GM18858 (cell line): Measurements from ENCODE around the gene PTX4.
A peak's percentile ranks its signal among the peaks of the same experiment; 100 is the strongest.
"Not testable (repeated sequence)": the region's sequence is repeated elsewhere in the genome, so short reads cannot be mapped to it uniquely, and the experiment has no call there.

Source experiments
- ATAC-seq: cut with Tn5 transposase; IDR thresholded peaks from one replicate; pipeline ENCODE4 v1.9.1; 2021; ENCODE audit not compliant: unreplicated experiment

The PTX4 gene

DNA sequence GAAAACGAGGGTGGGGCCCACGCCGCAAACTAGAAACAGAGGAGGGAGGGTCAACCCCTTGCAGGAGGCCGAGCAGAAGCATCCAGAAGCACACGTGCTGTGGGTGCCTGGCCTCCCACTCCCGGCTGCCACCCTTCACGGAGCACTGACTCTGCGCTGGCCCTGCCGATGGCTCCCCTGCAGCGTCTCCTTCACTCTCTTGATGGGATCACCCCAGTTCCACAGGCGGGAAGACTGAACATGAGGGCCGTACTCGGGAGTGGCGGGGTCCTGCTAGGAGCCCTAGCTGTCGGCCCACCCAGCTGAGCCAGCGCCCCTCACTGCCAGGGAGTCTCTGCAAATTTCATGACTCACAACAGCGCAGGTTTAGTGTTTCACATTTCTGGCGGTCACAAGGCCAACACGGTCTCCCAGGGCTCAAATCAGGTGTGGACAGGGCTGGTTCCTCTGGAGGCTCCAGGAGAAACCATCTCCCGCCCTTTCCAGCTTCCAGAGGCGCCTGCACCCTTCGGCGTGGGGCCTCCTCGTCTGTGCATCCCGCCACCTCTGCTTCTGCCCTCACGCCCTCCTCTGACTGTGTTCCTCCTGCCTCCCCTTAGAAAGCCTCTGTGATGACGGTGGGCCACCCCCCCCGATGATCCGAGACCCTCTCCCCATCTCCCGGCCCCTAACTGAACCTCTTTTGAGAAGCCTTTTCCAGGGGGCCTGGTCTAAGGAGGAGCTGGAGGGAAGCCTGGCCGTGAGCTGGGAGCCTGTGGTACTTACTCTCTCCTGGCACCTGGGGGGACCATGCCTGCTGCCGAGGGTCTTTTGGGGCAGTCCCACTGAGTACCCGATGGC is 2.0 kb downstream of the PTX4 start:
- ATAC-seq = no peak

DNA sequence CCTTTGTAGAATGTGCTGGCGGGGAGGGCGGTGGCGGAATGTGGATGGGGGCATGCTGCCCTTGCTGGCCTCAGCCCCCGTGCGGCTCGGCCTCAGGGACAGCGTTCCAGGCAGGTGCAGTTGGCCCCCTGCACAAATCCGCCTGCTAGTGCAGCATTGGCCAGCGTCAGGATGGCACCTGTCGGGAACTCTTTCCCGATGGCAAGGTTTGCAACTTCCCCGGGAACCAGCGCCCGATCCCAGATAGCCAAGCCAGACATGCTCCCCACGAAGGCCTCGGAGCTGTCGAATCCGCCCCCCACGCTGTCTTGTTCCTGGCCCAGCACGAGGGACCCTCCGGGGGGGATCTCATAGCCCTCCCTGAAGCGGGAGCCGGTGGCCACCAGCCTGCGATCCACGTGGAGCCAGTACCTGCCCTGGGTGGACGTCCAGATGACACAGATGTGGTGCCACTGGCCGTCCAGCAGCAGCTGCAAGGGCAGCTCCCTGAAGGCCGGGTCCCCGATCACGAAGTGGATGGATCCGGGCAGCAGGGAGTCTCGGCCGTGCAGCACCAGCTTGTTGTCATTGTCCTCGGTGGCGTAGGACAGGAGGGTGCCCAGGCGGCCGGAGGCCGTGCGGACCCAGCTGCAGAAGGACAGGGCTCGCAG is 2.8 kb downstream of the PTX4 start:
- no peak for ATAC-seq

DNA sequence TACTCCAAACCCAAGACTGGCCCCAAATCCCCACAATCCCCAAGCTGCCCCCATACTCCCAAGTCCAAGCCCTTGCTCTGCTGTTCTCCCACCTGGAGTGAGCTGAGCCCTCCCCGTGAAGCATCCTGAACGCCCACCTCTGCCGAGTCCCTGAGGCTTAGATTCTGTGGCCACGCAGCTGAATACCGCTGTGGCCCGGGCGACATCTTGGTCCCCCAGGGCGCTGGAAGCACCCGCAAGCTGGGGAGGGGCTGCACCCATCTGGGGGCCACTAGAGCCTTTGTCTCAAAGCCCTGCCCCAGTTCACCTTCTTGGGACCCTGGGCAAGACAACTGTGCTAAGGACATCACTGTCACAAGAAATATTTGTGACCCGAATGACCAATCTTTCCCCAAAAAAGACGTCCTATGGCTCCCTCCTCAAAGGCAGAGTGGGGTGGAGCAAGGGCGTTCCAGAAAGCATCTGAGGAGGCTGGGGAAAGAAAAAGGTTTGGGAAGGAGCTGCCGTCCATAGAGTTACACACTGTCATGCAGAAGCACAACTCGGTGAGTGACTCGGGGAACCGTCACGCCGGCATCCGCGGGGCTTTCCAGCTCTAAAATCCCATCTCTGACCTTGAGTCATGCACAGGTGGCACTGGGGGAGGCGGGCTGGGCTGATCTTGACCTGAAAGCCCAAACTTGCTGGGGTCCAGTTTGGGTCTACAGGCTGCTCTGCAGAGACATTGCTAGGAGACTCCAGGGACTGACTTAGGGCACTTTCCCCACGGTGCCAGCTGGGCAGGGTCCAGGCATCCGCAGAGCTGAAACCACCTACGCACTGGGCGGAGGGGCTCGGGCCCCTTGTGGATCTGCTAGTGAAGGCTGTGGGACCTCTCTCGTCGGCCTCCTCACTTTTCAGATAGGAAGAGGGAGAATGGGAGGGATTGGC is 6.6 kb downstream of the PTX4 start:
- no peak for ATAC-seq

DNA sequence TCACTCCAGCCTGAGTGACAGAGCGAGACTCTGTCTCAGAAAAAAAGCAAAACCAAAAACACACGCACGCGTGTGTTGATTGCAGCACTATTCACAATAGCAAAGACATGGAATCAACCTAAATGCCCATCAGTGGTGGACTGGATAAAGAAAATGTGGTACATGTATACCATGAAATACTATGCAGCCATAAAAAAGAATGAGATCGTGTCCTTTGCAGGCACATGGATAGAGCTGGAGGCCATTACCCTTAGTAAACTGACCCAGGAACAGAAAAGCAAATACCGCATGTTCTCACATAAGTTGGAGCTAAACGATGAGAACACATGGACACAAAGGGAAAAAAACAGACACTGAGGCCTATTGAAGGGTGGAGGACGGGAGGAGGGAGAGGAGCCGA is 9.8 kb downstream of the PTX4 start:
- not testable (repeated sequence) for ATAC-seq

DNA sequence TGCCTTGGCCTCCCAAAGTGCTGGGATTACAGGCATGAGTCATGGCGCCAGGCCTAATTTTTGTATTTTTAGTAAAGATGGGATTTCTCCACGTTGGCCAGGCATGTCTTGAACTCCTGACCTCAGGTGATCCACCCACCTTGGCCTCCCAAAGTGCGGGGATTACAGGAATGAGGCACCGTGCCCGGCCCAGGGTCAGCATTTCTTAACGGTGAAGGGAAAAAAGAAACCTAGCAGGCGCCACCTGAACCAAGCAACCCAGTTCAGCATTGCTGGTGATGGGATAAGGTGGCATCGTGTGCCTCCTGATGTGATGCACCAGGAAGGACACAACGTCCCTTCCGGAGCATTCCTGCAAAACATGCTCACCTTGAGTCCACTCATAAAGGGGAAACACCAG is 11.7 kb downstream of the PTX4 start:
- no peak for ATAC-seq

DNA sequence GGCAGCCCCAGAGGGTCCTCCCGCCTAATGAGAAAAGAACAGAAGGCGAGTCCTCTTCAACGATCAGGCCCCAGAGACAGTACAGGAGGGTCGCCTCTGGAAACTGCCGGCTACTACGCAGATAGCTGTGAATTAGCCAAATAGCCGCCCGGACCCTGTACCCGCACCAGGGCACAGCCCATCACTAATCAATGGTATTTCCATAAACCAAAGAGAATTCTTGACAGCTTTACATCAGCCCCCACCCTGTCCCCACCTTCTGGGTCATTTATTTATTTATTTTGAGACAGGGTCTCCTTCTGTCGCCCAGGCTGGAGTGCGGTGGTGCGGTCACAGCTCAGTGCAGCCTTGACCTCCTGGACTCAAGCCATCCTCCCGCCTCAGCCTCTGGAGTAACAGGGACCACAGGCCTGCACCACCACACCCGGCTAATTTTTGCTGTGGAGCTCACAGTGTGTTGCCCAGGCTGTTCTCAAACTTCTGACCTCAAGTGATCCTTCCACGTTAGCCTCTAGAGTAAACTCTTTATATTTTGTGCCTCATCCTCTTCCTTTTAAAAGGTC is 13.1 kb downstream of the PTX4 start:
- ATAC-seq = no peak

DNA sequence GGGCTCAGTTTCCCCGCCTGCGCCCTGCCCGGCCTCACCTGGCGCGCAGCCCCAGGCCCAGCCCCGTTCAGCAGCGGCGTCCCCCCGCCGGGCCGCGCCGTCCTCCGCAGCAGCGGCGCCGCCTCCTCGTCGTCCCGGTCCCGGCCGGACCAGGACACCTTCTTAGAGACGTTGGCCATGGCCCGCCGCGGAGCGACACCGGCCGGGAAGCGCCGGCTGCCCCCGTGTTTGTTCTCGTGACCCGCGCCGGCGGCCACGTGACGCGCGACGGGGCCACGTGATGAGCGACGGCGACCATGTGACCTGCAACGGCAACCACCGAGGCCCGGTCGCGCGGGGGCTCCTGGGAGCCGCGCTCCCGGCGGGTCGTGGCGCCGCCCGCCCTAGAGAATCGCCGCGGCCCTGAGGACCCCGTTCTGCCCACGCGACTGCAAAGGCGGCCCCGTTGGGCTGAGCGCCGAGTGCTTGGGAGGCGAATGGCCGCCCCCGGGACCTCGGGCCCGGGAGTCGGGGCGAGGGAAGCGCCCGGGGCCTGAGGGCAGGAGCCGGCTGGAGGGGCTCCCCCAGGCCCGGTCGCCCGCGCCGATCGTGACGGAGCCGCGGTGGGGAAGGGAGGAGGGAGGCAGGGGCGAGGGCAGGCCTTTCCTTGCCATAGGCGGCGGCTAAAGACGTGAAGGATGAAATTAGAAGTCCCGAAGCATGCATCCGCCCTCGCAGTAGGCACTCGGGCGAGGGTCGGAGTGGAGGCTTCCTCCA is 13.8 kb downstream of the PTX4 start, which contains the start of gene CLCN7:
Gene CLCN7 (minus strand): TSS at position 233 of the 756 bp plus-strand sequence. CDS start 54 bp downstream, at position 179.
- peak; percentile 72 for ATAC-seq

DNA sequence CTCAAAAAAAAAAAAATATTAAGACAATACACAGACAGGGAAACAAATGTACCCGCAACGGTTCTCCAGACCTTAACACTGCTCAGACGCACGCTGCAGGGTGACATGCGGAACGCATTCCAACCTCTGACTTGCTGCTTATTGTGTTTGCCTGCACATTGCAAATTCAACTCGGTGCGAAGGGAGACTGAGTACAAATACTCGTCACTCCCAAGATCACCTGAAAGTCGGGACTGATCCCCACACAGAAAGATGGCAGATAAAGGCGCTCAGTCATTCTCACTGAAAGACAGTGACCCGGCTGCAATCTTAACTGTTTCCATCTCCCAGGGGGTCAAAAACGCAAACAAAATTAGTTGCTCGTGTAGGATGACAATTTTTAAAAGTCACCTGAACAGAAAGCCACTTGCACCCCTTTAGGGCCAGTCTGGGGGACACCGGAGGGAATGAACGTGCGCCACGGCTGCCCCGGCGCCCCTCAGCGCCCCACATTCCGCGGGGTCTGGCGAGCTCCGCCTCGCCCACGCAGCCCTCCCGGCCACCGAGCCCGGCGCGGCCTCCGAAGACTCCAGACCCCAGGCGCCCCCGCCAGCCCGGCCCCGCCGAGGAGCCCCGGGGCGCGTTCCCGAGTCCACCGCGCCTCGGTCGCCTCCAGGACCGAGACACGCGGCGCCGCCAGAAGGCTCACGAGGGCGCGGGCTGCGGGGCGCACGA is 14.5 kb downstream of the PTX4 start:
- peak; percentile 18 for ATAC-seq

DNA sequence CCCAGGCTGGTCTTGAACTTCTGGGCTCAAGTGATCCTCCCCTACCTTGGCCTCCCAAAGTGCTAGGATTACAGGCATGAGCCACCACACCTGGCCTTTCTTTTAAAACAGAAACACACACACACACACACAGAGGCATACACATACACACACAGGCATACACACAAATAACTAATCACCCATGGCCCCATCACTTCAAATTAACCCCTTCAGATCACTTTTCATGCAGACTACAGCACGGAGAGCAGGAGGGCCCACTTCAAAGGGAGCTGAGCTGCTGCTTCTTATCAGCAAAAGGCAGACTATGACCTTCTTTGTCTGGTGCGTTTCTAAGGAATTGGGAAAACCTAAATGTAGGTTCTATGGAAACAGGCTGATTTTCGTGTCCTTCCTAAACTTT is 15.8 kb downstream of the PTX4 start:
- ATAC-seq = no peak

DNA sequence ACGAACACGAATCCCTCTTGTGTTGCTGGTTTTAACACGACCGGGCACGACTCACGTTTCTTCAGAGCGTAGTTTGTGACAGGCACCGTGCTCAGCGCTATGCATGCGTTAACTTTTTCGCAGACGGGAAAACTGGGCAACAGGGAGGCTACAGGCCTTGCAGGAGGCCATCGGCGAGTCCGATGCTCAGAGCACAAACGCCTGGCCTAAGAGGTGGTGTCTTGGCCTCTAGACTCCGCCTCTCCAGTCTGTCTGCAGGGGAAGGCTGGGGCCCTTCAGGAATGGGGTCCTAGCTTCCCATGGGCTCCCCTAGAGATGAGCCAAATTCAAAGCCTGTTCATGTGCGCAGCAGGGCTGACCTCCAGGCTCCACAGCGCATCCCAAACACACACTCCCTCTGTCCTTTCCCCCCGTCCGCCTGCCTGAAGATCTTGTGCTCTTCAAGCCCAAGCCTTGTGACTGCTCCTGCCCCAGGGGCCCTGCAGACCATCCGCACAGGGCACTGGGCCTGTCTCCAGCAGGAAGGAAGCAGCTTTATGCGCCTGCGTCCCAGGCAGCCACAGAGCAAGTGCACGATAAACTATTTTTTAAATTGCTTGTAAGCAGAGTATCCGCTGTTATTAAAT is 17.1 kb downstream of the PTX4 start:
- no peak for ATAC-seq

DNA sequence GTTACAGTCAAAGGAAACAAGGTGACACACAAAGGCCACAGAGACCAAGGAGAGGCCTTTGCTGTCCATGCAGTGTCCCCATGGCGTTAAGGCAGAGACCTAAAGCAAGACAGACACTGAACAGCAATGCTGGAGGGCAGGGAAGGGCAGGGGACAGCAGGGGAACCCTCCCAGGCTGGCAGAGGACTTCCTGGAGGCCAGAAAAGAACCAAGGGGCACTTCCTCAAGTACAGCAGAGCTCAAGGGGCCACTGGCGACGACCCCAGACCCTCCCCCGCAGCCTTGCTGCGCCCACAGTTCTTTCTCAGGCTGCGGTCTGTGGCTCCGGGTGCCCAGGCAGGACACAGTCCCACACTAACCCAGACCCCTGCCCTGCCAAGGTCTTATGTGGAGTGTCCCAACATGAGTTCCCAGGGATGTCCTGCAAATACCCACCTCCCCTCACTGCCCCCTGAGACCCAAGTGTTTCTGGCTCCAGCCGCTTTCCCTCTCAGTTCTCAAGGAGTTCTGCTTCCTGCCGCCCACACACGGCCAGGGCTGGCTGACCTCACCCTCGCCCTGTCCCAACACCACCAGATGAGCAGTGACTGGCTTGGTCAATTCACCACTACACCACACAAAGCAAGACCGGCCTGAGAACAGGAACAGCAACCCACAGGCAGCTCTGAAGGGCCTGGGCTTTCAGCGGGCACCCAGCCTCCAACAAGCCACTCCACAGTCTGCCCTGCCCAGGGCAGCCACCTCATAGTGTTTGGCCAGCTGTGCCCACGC is 18.1 kb downstream of the PTX4 start:
- no peak for ATAC-seq

DNA sequence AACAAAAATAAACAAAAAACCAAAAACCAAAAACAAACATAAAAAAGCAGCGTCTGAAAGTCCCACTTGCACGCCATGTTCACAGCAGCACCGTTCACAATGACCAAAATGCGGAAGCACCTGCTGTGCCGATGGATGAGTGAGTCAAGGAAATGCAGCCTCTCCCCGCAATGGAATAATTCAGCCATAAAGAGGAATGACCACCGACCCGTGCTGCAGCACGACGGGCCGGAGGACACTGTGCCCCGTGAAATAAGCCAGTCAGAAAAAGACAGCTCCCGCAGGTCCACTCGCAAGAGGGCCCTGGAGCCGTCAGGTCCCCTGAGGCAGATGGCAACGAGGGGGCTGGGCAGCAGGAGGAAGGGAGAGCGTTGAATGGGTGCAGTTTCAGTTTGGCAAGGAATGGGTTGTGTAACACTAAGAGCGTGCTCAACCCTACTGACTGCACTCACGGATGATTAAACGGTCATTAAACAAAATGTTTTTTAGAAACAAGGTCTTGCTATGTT is 19.0 kb downstream of the PTX4 start:
- ATAC-seq = no peak

DNA sequence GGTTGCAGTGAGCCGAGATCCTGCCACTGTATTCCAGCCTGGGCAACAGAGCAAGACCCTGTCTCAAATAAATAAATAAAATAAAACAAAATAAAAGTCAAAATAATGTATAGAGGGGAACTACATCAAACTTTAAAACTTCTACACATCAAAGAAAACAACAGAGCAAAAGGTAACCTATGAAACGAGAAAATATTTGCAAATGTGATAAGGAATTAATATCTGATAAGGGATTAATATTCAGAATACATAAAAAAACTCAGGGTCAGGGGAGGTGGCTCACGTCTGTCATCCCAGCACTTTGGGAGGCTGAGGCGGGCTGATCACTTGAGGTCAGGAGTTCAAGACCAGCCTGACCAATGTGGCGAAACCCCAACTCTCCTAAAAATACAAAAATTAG is 19.6 kb downstream of the PTX4 start:
- not testable (repeated sequence) for ATAC-seq

DNA sequence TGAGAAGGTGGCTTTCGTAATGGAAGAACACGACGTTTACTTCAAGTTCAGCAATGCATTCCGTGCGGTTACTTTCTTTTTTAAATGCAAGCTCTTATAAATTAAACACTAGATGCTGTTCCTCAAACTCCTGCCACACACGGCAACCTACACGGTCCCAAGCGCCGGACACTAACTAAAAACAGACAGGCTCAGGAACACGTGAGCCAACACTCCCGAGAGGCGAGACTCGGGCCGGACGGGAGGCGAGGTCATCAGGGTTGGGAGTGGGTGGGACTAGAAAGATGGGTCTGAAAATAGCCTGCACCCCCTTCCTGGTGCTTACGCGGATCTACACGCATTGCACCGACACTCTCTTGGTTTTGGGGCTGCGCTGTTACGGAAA is 20.3 kb downstream of the PTX4 start:
- ATAC-seq = no peak

DNA sequence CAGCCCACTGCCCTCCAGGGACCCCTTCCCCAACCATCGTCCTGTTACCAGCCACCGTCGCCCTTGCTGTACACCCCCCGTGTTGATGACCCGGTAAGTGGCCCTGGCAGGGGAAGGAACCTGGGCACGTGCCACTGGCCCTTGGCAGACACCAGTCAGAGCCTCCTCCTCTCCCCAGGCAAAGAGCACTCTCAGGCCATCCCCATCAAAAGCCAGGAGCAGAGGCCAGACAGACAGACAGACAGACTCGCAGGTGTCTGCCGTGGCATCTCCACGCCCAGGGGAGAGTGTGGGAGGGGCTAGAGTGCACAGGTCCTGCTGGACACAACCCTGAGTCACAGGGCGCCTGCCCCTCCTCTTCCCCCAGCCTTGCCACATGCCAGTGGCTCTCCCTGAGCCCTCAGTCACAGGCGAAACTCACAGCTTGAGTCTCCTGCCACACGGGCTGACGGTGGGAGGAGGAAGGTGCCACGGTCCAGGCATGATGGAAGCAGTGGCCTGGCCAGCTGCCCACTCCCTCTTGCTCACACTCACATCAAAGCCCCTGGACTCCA is 21.7 kb downstream of the PTX4 start:
- ATAC-seq = no peak

DNA sequence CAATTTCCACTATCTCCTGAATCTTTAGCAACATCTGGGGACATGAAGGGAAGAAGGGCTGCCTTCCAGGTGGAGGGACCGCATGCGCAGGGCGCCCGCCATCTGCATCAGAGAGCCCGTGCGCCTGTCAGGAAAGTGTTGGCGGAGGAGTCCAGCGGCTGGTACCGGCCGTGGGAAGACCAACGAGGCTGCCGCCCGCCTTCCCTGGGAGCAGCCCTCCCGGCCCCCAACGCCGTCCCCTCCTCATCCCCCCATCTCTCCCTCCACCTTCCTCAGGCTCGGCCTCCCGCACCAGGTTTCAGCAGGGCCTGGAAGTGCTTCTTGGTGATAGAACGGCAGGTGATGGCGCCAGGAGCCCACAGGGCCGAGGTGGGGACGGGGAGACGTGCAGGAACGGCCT is 22.7 kb downstream of the PTX4 start:
- no peak for ATAC-seq

DNA sequence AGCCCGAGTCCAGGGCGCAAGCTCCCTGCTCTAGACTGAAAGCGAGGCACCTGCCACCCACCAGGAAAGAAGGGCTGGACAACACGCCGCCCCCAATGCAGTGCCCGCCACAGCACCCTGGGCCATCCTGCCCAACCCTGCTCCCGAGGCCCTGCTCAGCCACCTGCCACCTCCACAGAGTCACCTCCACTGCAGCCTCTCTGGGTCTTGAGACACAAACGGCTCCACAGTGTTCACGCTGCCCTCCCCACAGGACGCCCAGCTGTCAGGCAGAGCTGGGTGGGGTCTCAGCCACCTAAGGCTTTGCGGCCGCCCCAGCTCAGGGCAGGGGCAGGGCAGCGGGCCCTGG is 23.2 kb downstream of the PTX4 start:
- ATAC-seq = no peak

DNA sequence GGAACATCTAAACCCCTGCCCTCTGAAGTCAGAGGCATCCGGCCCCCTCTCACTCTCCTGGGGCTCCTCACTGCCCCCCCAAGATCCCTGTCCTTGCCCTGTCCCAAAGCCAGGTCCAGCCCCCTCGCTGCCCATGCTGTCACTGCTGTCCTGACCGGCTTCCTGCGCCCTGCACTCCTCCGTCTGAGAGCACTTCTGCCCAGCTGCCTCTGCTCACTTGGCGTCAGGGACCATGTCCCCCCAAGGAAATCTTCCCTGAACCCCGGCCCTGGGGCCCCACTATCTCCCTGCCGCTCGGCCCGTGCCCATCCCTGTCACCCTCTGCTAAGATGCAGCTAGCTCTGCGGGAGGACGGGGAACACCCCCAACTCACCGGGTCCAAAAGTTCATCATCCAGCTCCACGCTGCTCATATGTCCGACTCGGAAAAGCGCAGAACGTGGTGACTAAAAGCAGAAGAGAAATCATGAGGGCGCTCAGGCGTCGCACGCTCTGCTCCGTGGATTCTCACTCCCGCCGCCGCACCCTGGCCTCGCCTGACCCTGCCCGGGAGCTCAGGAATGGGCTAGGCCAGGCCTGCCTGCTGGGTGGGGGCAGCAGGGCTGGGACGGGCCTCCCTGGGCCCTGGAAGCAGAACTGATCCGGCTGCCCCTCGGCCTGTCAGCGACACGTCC is 23.7 kb downstream of the PTX4 start:
- ATAC-seq = no peak
